Breast epithelium (tissue), 3 donors: ENCODE data around the gene CHSY3.

Experiments
- CTCF ChIP-seq, 3 donors: fragments of 450-650 bp; IDR thresholded peaks; one replicate each; pipeline ENCODE4 v1.5.1; 2016 to 2017; ENCODE audit warnings: antibody characterized with exemption in 3 of 3, mild to moderate bottlenecking in 3 of 3, moderate library complexity in 3 of 3
- POLR2AphosphoS5 ChIP-seq, 3 donors: sonication (generic); formaldehyde crosslinking; IDR thresholded peaks; one replicate each; pipeline ENCODE4 v1.6.1; 2017; ENCODE audit warnings: antibody characterized with exemption in 3 of 3

GRCh38 chr5:130045334-130045733, 141.1 kb downstream of the CHSY3 start:
- no peak for TF ChIP-seq CTCF (IDR thresholded peaks at IDR 0.05)
- no peak for TF ChIP-seq POLR2AphosphoS5 (IDR thresholded peaks at IDR 0.05)
